SH-SY5Y (cell line): ENCODE measurements around the gene ATG2B.

Experiments
- GATA2 ChIP-seq: IDR thresholded peaks from 2 replicates; pipeline ENCODE4 v1.6.1; 2011; ENCODE audit warnings: mild to moderate bottlenecking, low read depth, low read length
- GATA3 ChIP-seq: IDR thresholded peaks from 2 replicates; pipeline ENCODE4 v1.6.1; 2011; ENCODE audit warnings: low read depth, mild to moderate bottlenecking, low read length, moderate library complexity

GRCh38 chr14:96284008-96284407 lies 79.1 kb downstream of the ATG2B start:
- TF ChIP-seq GATA3 (no peak), GATA2 (no peak)
